Keratinocyte (primary cell): ENCODE results near the gene PROC.

Experiments
- EZH2 ChIP-seq: IDR thresholded peaks from one replicate; pipeline ENCODE4 v1.6.1; 2012; ENCODE audit warnings: inconsistent platforms, mild to moderate bottlenecking, low read length, moderate library complexity
- TF ChIP-seq, protein P1 (sequence below), 3 experiments: IDR thresholded peaks in 1 of 3; conservative IDR thresholded peaks in 1 of 3; optimal IDR thresholded peaks in 1 of 3; 2 replicates in 2 of 3; 3 replicates in 1 of 3; pipeline versions ENCODE3 to v1.5.1; 2011; ENCODE audit warnings: low read length in 3 of 3, mild to moderate bottlenecking in 3 of 3, moderate library complexity in 2 of 3, control low read depth in 1 of 3, inconsistent platforms in 1 of 3; ENCODE audit not compliant: insufficient read depth in 2 of 3; ENCODE audit errors: extremely low read depth in 1 of 3

DNA sequence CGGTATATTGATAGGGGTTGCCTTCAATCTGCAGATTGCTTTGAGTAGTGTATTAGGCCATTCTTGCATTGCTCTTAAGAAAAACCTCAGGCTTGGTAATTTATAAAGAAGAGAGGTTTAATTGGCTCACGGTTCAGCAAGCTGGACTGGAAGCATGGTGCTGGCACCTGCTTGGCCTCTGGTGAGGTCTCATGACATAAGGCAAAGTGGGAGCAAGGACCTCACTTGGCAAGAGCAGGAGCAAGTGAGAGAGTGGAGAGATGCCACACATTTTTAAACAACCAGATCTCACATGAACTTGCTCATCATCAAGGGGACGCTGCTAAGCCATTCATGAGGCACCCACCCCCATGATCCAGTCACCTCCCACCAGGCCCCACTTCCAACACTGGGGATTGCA is 35.4 kb upstream of the PROC start:
- TF ChIP-seq, protein P1, sequence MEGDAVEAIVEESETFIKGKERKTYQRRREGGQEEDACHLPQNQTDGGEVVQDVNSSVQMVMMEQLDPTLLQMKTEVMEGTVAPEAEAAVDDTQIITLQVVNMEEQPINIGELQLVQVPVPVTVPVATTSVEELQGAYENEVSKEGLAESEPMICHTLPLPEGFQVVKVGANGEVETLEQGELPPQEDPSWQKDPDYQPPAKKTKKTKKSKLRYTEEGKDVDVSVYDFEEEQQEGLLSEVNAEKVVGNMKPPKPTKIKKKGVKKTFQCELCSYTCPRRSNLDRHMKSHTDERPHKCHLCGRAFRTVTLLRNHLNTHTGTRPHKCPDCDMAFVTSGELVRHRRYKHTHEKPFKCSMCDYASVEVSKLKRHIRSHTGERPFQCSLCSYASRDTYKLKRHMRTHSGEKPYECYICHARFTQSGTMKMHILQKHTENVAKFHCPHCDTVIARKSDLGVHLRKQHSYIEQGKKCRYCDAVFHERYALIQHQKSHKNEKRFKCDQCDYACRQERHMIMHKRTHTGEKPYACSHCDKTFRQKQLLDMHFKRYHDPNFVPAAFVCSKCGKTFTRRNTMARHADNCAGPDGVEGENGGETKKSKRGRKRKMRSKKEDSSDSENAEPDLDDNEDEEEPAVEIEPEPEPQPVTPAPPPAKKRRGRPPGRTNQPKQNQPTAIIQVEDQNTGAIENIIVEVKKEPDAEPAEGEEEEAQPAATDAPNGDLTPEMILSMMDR (optimal IDR thresholded peaks at IDR 0.05 in 1 of 3, IDR thresholded peaks at IDR 0.05 in 1 of 3, conservative IDR thresholded peaks at IDR 0.05 in 1 of 3; ENCODE audit: extremely low read depth in 1 of 3, insufficient read depth in 2 of 3, low read length in 3 of 3): no peak
- no peak for TF ChIP-seq EZH2
